GM12878 (cell line): ENCODE results near the gene ORAI3. TPM values are rescaled to one million over a fixed set of nuclear protein-coding genes. Genes with fewer than 3 reads are reported as not detected.

Source experiments
- polyA plus RNA-seq, 11 experiments: library from polyadenylated mRNA; depleted of rRNA in 4 of 11; unstranded in 6 of 11; stranded (reverse) in 5 of 11; fragments of >200 nt; fragmentation: Nextera tagmentation in 4 of 11; fragmentation: Illumina TruSeq in 1 of 11; extraction: Ambion mirVana in 4 of 11; extraction: Trizol in 1 of 11; gene quantifications; 1 replicate in 1 of 11; 2 replicates in 10 of 11; pipeline versions ENCODE4 v1.2.1 to v1.2.3, GENCODE V29; 2011 to 2016; ENCODE audit warnings: inconsistent platforms in 2 of 11, missing spikeins in 2 of 11, low read depth in 1 of 11
- small RNA-seq: library from RNA; depleted of rRNA; stranded (forward); fragments of <200 nt; gene quantifications from one replicate; pipeline ENCODE3, GENCODE V24; 2014
- total RNA-seq, 4 experiments: library from RNA; depleted of rRNA in 3 of 4; stranded (reverse); fragments of >200 nt in 3 of 4; fragmentation: Illumina TruSeq in 1 of 4; extraction: Trizol in 1 of 4; gene quantifications; 2 replicates each; pipeline versions ENCODE4 v1.2.1 to v1.2.3, GENCODE V29; 2013 to 2021

Gene ORAI3
- total and polyA plus RNA-seq, 10 of the 15 experiments (the other 5 are each of a cell fraction or from before 2014, with no cell fraction given) = 3.4 to 21.9 (median 16.2) TPM

Small RNAs within 50 kb of the gene (small RNA-seq; reads per million reads assigned to genes)
- gene AC135048.1 = not detected

Other genes with a start within 250 kb of the ORAI3 start
Only the 7 nearest of the 21 such genes appear.
- 21.7 and 30.5 TPM in 2 replicates for gene BCL7C, start 55.0 kb upstream of the ORAI3 start, total RNA-seq (2014; rRNA removed)
- 9.0 and 12.0 TPM in 2 replicates for gene BCL7C, start 55.0 kb upstream of the ORAI3 start, total RNA-seq (2014; rRNA removed; fragmentation: Illumina TruSeq; extraction: Trizol)
- gene BCL7C, start 55.0 kb upstream of the ORAI3 start, total RNA-seq (2021) = 20.2 and 20.3 TPM in 2 replicates
- gene BCL7C, start 55.0 kb upstream of the ORAI3 start, polyA plus RNA-seq (2011; rRNA removed) = 10.5 and 15.3 TPM in 2 replicates
- gene BCL7C, start 55.0 kb upstream of the ORAI3 start, polyA plus RNA-seq (2014; fragmentation: Illumina TruSeq; extraction: Trizol) = 2.6 and 8.5 TPM in 2 replicates
- 1 to 10 TPM; 1.1 to 2.1 TPM for gene BCL7C, start 55.0 kb upstream of the ORAI3 start, polyA plus RNA-seq (2014; fragmentation: Nextera tagmentation; extraction: Ambion mirVana)
- 28.1 and 37.3 TPM in 2 replicates for gene BCL7C, start 55.0 kb upstream of the ORAI3 start, polyA plus RNA-seq (2014; rRNA removed)
- gene BCL7C, start 55.0 kb upstream of the ORAI3 start, polyA plus RNA-seq (2016; fragmentation: Nextera tagmentation; extraction: Ambion mirVana) = 10 to 100 TPM in 1 of 2 experiments, 1 to 10 TPM in 1; 9.7 to 26.6 TPM
- 0.05 and 0.11 TPM in 2 replicates for gene CTF1, start 52.5 kb upstream of the ORAI3 start, total RNA-seq (2014; rRNA removed)
- gene CTF1, start 52.5 kb upstream of the ORAI3 start, total RNA-seq (2014; rRNA removed; fragmentation: Illumina TruSeq; extraction: Trizol) = 0.09 and 0.14 TPM in 2 replicates
- gene CTF1, start 52.5 kb upstream of the ORAI3 start, total RNA-seq (2021) = 0.45 and 0.46 TPM in 2 replicates
- gene CTF1, start 52.5 kb upstream of the ORAI3 start, polyA plus RNA-seq (2011; rRNA removed) = 0.11 TPM in 1 of 2 replicates, not detected in the other
- 0.16 TPM in 1 of 2 replicates, not detected in the other for gene CTF1, start 52.5 kb upstream of the ORAI3 start, polyA plus RNA-seq (2014; fragmentation: Illumina TruSeq; extraction: Trizol)
- under 1 TPM in 1 of 2 experiments, not detected in 1; 0.04 TPM for gene CTF1, start 52.5 kb upstream of the ORAI3 start, polyA plus RNA-seq (2014; fragmentation: Nextera tagmentation; extraction: Ambion mirVana)
- gene CTF1, start 52.5 kb upstream of the ORAI3 start, polyA plus RNA-seq (2014; rRNA removed) = 0.22 and 0.34 TPM in 2 replicates
- gene CTF1, start 52.5 kb upstream of the ORAI3 start, polyA plus RNA-seq (2016; fragmentation: Nextera tagmentation; extraction: Ambion mirVana) = not detected
- 19.8 and 23.6 TPM in 2 replicates for gene FBXL19, start 25.5 kb upstream of the ORAI3 start, total RNA-seq (2014; rRNA removed)
- gene FBXL19, start 25.5 kb upstream of the ORAI3 start, total RNA-seq (2014; rRNA removed; fragmentation: Illumina TruSeq; extraction: Trizol) = 6.2 and 6.8 TPM in 2 replicates
- gene FBXL19, start 25.5 kb upstream of the ORAI3 start, total RNA-seq (2021) = 27.5 and 32.1 TPM in 2 replicates
- gene FBXL19, start 25.5 kb upstream of the ORAI3 start, polyA plus RNA-seq (2011; rRNA removed) = 4.7 and 11.5 TPM in 2 replicates
- 1.5 and 3.8 TPM in 2 replicates for gene FBXL19, start 25.5 kb upstream of the ORAI3 start, polyA plus RNA-seq (2014; fragmentation: Illumina TruSeq; extraction: Trizol)
- gene FBXL19, start 25.5 kb upstream of the ORAI3 start, polyA plus RNA-seq (2014; fragmentation: Nextera tagmentation; extraction: Ambion mirVana) = under 1 TPM in 1 of 2 experiments, not detected in 1; 0.02 TPM
- gene FBXL19, start 25.5 kb upstream of the ORAI3 start, polyA plus RNA-seq (2014; rRNA removed) = 15.5 and 18.7 TPM in 2 replicates
- gene FBXL19, start 25.5 kb upstream of the ORAI3 start, polyA plus RNA-seq (2016; fragmentation: Nextera tagmentation; extraction: Ambion mirVana) = under 1 TPM; 0.66 TPM
- gene SETD1A, start 8.7 kb downstream of the ORAI3 start, total RNA-seq (2014; rRNA removed) = 1.7 and 3.6 TPM in 2 replicates
- 2.0 and 2.1 TPM in 2 replicates for gene SETD1A, start 8.7 kb downstream of the ORAI3 start, total RNA-seq (2014; rRNA removed; fragmentation: Illumina TruSeq; extraction: Trizol)
- 20.6 and 25.9 TPM in 2 replicates for gene SETD1A, start 8.7 kb downstream of the ORAI3 start, total RNA-seq (2021)
- gene SETD1A, start 8.7 kb downstream of the ORAI3 start, polyA plus RNA-seq (2011; rRNA removed) = 0.37 and 1.5 TPM in 2 replicates
- 8.9 and 11.4 TPM in 2 replicates for gene SETD1A, start 8.7 kb downstream of the ORAI3 start, polyA plus RNA-seq (2014; fragmentation: Illumina TruSeq; extraction: Trizol)
- gene SETD1A, start 8.7 kb downstream of the ORAI3 start, polyA plus RNA-seq (2014; fragmentation: Nextera tagmentation; extraction: Ambion mirVana) = under 1 TPM; 0.02 to 0.18 TPM
- gene SETD1A, start 8.7 kb downstream of the ORAI3 start, polyA plus RNA-seq (2014; rRNA removed) = 10.6 and 15.2 TPM in 2 replicates
- gene SETD1A, start 8.7 kb downstream of the ORAI3 start, polyA plus RNA-seq (2016; fragmentation: Nextera tagmentation; extraction: Ambion mirVana) = 1 to 10 TPM; 6.1 to 7.4 TPM
- gene HSD3B7, start 36.1 kb downstream of the ORAI3 start, total RNA-seq (2014; rRNA removed) = 1.0 and 1.3 TPM in 2 replicates
- 0.18 and 0.32 TPM in 2 replicates for gene HSD3B7, start 36.1 kb downstream of the ORAI3 start, total RNA-seq (2014; rRNA removed; fragmentation: Illumina TruSeq; extraction: Trizol)
- 1.1 and 1.3 TPM in 2 replicates for gene HSD3B7, start 36.1 kb downstream of the ORAI3 start, total RNA-seq (2021)
- 0.27 and 0.65 TPM in 2 replicates for gene HSD3B7, start 36.1 kb downstream of the ORAI3 start, polyA plus RNA-seq (2011; rRNA removed)
- gene HSD3B7, start 36.1 kb downstream of the ORAI3 start, polyA plus RNA-seq (2014; fragmentation: Illumina TruSeq; extraction: Trizol) = 0.17 and 0.48 TPM in 2 replicates
- under 1 TPM; 0.18 to 0.40 TPM for gene HSD3B7, start 36.1 kb downstream of the ORAI3 start, polyA plus RNA-seq (2014; fragmentation: Nextera tagmentation; extraction: Ambion mirVana)
- gene HSD3B7, start 36.1 kb downstream of the ORAI3 start, polyA plus RNA-seq (2014; rRNA removed) = 1.5 and 1.8 TPM in 2 replicates
- under 1 TPM in 1 of 2 experiments, not detected in 1; 0.46 TPM for gene HSD3B7, start 36.1 kb downstream of the ORAI3 start, polyA plus RNA-seq (2016; fragmentation: Nextera tagmentation; extraction: Ambion mirVana)
- gene STX1B, start 61.6 kb downstream of the ORAI3 start, total RNA-seq (2014; rRNA removed) = 0.56 and 1.9 TPM in 2 replicates
- gene STX1B, start 61.6 kb downstream of the ORAI3 start, total RNA-seq (2014; rRNA removed; fragmentation: Illumina TruSeq; extraction: Trizol) = 1.5 and 2.3 TPM in 2 replicates
- gene STX1B, start 61.6 kb downstream of the ORAI3 start, total RNA-seq (2021) = 2.2 and 2.4 TPM in 2 replicates
- 1.7 and 2.0 TPM in 2 replicates for gene STX1B, start 61.6 kb downstream of the ORAI3 start, polyA plus RNA-seq (2011; rRNA removed)
- 1.5 and 3.3 TPM in 2 replicates for gene STX1B, start 61.6 kb downstream of the ORAI3 start, polyA plus RNA-seq (2014; fragmentation: Illumina TruSeq; extraction: Trizol)
- gene STX1B, start 61.6 kb downstream of the ORAI3 start, polyA plus RNA-seq (2014; fragmentation: Nextera tagmentation; extraction: Ambion mirVana) = under 1 TPM; 0.22 to 0.66 TPM
- gene STX1B, start 61.6 kb downstream of the ORAI3 start, polyA plus RNA-seq (2014; rRNA removed) = 2.5 and 3.1 TPM in 2 replicates
- under 1 TPM; 0.29 to 0.71 TPM for gene STX1B, start 61.6 kb downstream of the ORAI3 start, polyA plus RNA-seq (2016; fragmentation: Nextera tagmentation; extraction: Ambion mirVana)
- 13.8 and 14.0 TPM in 2 replicates for gene STX4, start 84.5 kb downstream of the ORAI3 start, total RNA-seq (2014; rRNA removed)
- 14.9 and 16.3 TPM in 2 replicates for gene STX4, start 84.5 kb downstream of the ORAI3 start, total RNA-seq (2014; rRNA removed; fragmentation: Illumina TruSeq; extraction: Trizol)
- gene STX4, start 84.5 kb downstream of the ORAI3 start, total RNA-seq (2021) = 37.6 and 41.9 TPM in 2 replicates
- 22.2 and 36.0 TPM in 2 replicates for gene STX4, start 84.5 kb downstream of the ORAI3 start, polyA plus RNA-seq (2011; rRNA removed)
- gene STX4, start 84.5 kb downstream of the ORAI3 start, polyA plus RNA-seq (2014; fragmentation: Illumina TruSeq; extraction: Trizol) = 16.2 and 22.0 TPM in 2 replicates
- gene STX4, start 84.5 kb downstream of the ORAI3 start, polyA plus RNA-seq (2014; fragmentation: Nextera tagmentation; extraction: Ambion mirVana) = 1 to 10 TPM; 3.3 to 8.5 TPM
- gene STX4, start 84.5 kb downstream of the ORAI3 start, polyA plus RNA-seq (2014; rRNA removed) = 31.8 and 33.3 TPM in 2 replicates
- 10 to 100 TPM; 23.2 to 25.1 TPM for gene STX4, start 84.5 kb downstream of the ORAI3 start, polyA plus RNA-seq (2016; fragmentation: Nextera tagmentation; extraction: Ambion mirVana)